Gastrocnemius medialis (tissue), 4 donors: ENCODE data around the gene PLXDC2.

Experiments used
- CTCF ChIP-seq, 5 experiments: fragments of 450-650 bp in 3 of 5; fragments of 200-600 bp in 2 of 5; sonication (generic) in 2 of 5; IDR thresholded peaks in 4 of 5; conservative IDR thresholded peaks in 1 of 5; 1 replicate in 4 of 5; 2 replicates in 1 of 5; pipeline ENCODE4 v1.5.1; 2016 to 2019; ENCODE audit warnings: antibody characterized with exemption in 5 of 5, mild to moderate bottlenecking in 3 of 5, moderate library complexity in 3 of 5
- POLR2A ChIP-seq, 2 donors: fragments of 450-650 bp; IDR thresholded peaks; one replicate each; pipeline ENCODE4 v1.6.1; 2017; ENCODE audit warnings: antibody characterized with exemption in 2 of 2, mild to moderate bottlenecking in 2 of 2, moderate library complexity in 2 of 2

GRCh38 chr10:20256969-20257368, 440.7 kb downstream of the PLXDC2 start:
- TF ChIP-seq CTCF (IDR thresholded peaks at IDR 0.05 in 4 of 5, conservative IDR thresholded peaks at IDR 0.05 in 1 of 5) (no peak), POLR2A (IDR thresholded peaks at IDR 0.05) (no peak)
